ENCODE results near the gene BCL2A1.
"Not testable (repeated sequence)": the region's sequence is repeated elsewhere in the genome, so short reads cannot be mapped to it uniquely, and the experiment has no call there.

BCL2A1 gene

GRCh38 chr15:79966634-79967297 lies 4.2 kb downstream of the BCL2A1 start:
- TF ChIP-seq, protein P1, sequence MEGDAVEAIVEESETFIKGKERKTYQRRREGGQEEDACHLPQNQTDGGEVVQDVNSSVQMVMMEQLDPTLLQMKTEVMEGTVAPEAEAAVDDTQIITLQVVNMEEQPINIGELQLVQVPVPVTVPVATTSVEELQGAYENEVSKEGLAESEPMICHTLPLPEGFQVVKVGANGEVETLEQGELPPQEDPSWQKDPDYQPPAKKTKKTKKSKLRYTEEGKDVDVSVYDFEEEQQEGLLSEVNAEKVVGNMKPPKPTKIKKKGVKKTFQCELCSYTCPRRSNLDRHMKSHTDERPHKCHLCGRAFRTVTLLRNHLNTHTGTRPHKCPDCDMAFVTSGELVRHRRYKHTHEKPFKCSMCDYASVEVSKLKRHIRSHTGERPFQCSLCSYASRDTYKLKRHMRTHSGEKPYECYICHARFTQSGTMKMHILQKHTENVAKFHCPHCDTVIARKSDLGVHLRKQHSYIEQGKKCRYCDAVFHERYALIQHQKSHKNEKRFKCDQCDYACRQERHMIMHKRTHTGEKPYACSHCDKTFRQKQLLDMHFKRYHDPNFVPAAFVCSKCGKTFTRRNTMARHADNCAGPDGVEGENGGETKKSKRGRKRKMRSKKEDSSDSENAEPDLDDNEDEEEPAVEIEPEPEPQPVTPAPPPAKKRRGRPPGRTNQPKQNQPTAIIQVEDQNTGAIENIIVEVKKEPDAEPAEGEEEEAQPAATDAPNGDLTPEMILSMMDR (conservative IDR thresholded peaks at IDR 0.05; ENCODE audit: low read depth, low read length): no peak
- DNase-seq (ENCODE audit: low read depth): no peak
- no peak overlapping the region for H3K4me3 ChIP-seq (ENCODE audit: low read depth, low read length)

DNA sequence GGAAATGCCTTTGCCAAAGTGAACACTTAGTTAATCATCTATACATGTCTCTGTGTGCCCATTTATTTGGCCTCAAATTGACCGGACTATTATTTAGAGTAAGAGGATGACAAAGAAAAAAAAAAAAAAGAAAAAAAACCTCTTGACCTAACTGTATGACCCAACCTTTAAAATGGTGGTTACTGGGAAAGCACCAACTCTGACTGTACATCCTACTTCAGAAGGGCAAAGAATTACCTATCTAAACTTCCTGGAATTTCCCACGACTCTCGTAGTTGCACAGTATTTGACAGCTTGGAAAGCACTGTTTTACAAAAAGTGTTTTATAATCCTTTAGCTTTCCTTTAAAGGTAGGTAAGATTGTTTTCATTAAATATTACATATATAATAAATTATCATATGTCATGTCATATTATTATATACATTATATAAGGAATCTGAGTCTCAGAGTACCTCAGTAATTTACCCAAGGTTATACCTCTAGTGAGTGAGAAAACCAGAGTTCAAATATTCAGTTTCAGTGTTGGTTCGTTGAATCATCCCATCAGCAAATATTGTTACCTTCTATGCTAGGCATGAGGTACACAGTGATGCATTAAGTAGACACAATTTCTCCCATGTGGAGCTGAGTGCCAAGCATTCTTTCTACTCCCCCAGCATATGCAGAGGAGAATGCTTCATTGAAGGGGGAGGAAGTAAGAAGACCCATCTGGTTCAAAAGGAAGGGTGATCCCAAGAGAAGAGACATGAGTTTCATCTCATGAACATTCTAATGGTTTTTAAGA lies 5.0 kb downstream of the BCL2A1 start:
- TF ChIP-seq, protein P1 (conservative IDR thresholded peaks at IDR 0.05; ENCODE audit: low read depth, low read length): no peak
- DNase-seq (ENCODE audit: low read depth): peak; percentile 39
- H3K4me3 ChIP-seq (ENCODE audit: low read depth, low read length): no peak overlapping the region

GRCh38 chr15:79964232-79964805 lies 6.7 kb downstream of the BCL2A1 start:
- TF ChIP-seq, protein P1 (conservative IDR thresholded peaks at IDR 0.05; ENCODE audit: low read depth, low read length): no peak
- no peak overlapping the region for H3K4me3 ChIP-seq (ENCODE audit: low read depth, low read length)
- no peak for DNase-seq (ENCODE audit: low read depth)

- H3K4me3 ChIP-seq (ENCODE audit: low read depth, low read length); DNase-seq (ENCODE audit: low read depth): not testable (repeated sequence)
These were observed 8.1 kb downstream of the BCL2A1 start for GRCh38 chr15:79962921-79963320.

GRCh38 chr15:79962178-79962577 lies 8.8 kb downstream of the BCL2A1 start:
- no peak overlapping the region for H3K4me3 ChIP-seq (ENCODE audit: low read depth, low read length)
- no peak for DNase-seq (ENCODE audit: low read depth)
- TF ChIP-seq, protein P1 (conservative IDR thresholded peaks at IDR 0.05; ENCODE audit: low read depth, low read length): no peak

GRCh38 chr15:79960502-79961212 lies 10.3 kb downstream of the BCL2A1 start:
- no peak overlapping the region for H3K4me3 ChIP-seq (ENCODE audit: low read depth, low read length)
- TF ChIP-seq, protein P1 (conservative IDR thresholded peaks at IDR 0.05; ENCODE audit: low read depth, low read length): no peak
- DNase-seq (ENCODE audit: low read depth): peak; percentile 56

DNA sequence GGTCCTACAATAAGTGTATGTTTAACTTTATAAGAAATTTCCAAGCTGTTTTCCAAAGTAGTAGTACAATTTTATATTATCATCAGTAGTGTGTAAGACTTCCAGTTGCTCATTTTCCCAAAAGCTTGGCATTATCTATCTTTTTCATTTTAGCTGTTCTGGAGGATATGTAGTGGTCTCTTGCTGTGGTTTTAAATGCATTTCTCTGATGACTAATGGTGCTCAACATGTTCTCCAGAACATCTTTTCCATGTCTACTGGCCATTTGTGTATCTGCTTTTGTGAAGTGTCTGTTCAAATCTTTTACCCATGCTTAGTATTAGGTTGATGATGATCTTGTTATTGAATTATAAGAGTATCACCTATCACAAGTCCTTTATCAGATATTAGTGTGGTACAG lies 13.3 kb downstream of the BCL2A1 start:
- peak; percentile 51 for DNase-seq (ENCODE audit: low read depth)
- TF ChIP-seq, protein P1 (conservative IDR thresholded peaks at IDR 0.05; ENCODE audit: low read depth, low read length): no peak
- H3K4me3 ChIP-seq (ENCODE audit: low read depth, low read length): no peak overlapping the region
